Activated CD8-positive, alpha-beta memory T cell treated with anti-CD3 and anti-CD28 coated beads for 1 hour (primary cell): ENCODE data around the gene PRRT2.
"Not testable (repeated sequence)": the region's sequence is repeated elsewhere in the genome, so short reads cannot be mapped to it uniquely, and the experiment has no call there.

Experiments
- DNase-seq, 2 donors: peaks; one replicate each; pipeline ENCODE4 v3.0.0-alpha.2; 2020; ENCODE audit warnings: low read depth in 1 of 2; ENCODE audit errors: extremely low read depth in 1 of 2

PRRT2 gene

DNA sequence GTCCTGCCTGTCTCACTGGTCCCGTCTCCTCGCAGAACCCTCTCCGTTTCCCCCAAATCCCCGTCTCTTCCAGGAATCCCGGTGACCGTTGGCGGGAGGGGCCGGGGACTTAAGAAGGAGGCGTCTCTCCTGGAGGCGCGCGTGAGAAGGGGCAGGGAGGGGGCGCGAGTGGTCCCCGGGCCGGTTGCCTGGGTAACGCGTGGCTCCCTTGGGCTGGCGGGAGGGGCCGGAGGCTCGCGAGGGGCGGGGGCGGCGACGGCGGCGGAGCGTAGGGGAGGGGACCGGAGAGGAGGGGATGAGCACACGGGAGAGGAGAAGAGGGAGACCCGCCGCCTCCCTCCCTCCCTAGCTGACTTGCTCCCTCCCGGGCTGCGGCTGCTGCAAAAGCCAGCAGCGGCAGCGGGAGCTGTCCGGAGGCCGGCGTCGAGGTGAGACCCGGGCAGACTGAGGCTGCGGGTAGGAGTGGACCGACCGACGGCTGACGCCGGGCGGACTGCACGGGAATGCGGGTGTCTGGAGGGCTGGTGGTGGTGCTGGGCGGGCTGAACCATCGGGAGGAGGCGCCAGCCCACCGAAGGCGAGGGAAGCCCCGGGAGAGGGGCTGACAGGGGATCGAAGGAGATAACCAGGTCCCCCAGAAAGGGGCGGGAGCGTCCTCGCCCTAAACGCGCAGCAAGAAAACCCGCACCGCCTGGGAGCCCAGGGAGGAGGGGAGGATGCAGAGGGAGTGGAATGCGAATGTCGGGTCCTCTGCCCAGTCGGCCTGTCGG is at the start of gene PRRT2:
TSS of gene PRRT2 (plus strand) at position 298 of the 770 bp plus-strand sequence. CDS start 862 bp downstream, outside the sequence.
- DNase-seq, result no peak

DNA sequence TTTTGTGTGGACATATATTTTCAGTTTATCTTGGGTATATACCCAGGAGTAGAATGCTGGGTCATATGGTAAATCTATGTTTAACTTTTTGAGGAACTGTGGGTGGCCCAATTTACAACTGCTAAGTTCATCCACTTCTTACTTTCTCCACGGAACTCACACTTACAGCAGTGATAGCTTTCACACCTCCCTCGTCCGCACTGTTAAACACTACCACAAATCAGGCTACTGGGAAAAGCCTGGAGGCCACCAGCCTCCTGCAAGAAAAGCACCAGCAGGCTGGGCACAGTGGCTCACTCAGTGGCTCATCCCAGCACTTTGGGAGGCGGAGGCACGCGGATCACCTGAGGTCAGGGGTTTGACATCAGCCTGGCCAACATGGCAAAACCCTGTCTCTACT is 48.7 kb upstream of the PRRT2 start:
- no peak for DNase-seq

DNA sequence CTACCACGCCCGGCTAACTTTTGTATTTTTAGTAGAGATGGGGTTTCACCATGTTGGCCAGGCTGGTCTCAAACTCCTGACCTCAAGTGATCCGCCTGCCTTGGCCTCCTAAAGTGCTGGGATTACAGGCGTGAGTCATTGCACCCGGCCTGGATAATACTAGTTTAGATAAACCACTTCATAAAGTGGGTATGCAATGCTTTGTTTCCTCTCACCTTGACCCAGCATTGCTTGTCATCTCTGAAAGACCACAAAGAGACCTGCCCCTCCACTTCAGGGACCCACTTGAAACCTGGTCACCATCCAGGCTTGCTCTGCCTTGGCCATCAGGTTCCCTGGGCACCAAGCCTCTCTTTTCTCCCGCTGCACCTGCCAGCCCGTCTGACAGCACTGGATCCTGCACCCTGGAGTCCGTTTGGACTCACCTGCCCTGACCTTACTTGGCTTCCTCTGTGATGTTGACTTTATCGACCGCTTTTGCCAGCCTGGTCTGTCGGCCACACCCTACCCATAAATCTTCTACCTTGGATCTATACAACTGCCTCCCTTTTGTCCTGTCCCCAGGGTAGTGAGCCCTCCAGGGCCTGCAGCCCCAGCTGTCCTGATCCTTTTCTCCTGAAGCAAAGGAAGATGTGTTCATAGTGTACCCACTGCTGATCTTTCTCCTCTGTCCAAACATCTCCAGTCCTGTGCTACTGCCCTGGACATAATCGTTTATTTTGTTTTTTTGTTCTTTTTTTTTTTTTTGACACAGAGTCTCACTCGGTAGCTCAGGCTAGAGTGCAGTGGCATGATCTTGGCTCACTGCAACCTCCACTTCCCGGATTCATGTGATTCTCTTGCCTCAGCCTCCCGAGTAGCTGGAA is 46.6 kb upstream of the PRRT2 start:
- no peak for DNase-seq

DNA sequence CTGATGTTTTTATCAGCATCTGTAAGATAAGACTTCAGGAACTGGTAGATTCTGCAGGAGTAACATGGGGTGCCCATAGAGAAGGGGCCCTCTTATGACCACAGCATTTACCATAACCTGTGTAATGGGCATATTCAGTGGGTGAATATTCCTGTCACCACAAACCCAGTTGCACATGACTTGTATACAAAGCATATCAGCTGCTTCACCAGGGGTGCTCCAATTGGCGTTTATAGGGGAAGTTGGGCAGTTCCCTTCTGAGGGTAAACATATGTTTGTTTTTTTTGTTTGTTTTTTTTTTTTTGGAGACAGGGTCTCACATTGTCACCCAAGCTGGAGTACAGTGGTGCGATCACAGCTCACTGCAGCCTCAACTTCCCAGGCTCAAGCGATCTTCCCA is 45.4 kb upstream of the PRRT2 start:
- DNase-seq, result no peak

DNA sequence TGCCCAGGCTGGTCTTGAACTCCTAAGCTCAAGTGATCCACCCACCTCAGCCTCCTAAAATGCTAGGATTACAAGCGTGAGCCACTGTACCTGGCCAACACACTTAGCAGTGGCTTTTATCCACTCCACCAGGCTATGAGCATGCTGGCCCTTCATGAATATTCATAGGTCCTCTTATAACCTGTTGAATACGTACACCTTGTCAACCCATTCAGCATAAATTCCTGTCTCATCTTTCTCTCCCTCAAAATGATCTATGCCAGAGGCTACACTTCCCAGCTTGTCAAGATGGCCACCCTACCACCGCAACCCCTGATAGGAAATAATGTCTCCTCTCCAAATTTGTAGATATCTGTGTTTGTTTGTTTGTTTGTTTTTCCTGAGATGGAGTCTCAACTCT is 44.9 kb upstream of the PRRT2 start:
- no peak for DNase-seq

DNA sequence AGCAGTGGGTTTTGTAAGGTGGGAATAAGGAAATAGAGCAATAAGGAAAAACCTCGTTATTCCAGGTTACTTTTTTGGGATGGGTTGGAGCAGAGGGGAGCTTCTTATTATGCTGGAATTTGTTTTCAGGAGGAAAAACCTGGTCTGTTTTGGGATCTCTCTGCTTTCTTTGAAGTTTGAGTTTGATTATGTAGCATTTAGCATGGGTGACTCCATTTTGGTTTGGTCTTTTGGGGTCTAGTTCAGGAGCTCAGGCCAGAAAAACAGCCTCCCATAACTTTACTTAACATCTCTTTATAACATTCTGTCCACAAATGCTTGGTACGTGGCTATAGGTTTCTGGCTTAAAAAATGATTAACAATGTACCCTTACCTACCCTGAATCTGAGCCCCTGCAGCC is 42.5 kb upstream of the PRRT2 start:
- DNase-seq, result no peak

DNA sequence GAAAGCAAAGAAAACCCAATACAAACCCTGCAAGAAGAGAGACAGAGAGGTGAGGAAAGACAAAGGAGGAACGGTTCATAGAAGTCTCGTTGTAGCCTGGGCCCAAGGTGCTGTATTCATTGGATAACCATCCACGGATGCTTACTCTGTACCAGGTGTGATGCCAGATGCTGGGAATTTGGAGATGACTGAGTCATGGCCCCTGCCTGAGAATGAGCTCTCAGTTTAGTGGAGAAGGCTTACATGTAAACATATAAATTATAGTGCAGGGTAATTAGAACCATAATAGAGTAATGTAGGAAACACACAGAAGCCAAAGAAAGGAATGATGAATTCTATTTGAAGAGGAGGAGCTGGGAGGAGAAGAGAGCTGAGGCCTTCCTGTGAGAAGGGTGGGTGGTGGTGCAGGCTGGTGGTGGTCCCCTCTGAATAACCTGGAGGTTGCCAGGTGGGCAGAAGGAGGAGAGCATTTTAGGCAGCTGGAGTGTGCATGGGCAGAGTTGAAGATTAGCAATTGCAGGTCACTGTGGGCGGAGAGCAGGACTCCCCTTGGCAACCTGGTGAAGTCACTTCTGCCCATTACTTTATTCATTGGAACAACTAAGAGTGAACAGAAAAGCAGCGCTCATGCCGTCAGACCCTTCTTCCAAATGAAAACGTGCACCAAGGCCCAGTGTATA is 41.6 kb upstream of the PRRT2 start:
- DNase-seq, result no peak

DNA sequence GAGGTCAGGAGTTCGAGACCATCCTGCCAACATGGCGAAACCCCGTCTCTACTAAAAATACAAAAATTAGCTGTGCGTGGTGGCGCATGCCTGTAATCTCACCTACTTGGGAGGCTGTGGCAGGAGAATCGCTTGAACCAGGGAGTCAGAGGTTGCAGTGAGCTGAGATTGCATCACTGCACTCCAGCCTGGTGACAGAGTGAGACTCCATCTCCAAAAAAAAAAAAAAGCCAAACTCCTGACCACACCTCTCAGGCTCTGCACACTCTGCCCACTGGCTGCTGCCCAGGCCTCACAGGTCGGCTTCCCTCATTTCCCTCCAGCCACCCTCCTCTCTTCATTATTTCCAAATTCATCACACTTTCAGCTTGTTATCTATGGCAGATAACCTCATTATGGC is 39.7 kb upstream of the PRRT2 start:
- not testable (repeated sequence) for DNase-seq

DNA sequence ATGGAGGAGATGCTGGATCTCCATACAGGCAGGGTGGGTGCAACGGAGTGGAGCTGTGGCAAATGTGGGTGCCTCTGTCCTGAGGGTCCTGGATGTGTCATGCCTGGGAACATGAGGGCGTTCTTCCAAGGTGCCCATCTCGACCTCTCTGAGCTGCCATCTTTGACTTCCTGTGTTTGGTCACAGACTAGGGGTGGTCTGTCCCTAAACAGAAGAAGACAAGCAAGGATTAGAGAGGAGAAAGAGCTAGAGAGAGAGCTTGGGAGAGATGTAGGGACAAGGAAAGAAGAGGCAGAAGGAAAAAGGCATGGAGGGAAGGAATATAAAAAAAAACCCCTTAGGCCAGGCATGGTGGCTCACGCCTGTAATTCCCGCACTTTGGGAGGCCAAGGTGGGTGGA is 37.3 kb upstream of the PRRT2 start:
- no peak for DNase-seq

DNA sequence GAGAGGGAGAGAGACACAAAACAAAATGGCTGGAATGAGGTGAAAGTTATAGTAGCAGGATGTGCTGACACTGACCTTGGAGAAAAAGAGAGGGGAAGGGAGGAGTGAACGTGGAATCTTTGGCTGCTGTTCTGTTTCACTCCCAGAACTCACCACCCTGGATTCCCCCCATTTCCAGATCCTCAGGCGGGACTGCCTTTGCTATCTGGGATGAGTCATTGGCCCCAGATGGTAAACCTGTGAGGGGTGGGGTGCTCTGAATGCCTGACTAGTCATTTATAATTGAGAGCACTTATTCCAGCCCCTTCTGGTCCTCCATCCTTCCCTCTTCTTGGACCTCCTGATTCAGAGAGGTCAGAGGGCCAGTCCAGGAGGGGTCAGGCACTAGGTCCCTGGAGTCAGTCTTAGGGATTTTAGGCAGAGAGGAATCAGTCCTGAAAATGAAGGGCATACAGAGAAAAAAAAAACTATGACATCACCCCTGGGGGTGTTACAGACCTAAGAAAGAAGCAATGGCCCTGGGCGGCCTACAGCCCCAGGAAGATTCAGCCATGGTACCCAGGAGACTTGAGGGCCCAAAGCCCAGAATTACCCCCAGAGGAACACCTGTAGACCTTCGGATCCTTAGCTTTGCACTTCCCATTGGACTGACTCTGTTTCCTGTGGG is 36.1 kb upstream of the PRRT2 start:
- no peak for DNase-seq

DNA sequence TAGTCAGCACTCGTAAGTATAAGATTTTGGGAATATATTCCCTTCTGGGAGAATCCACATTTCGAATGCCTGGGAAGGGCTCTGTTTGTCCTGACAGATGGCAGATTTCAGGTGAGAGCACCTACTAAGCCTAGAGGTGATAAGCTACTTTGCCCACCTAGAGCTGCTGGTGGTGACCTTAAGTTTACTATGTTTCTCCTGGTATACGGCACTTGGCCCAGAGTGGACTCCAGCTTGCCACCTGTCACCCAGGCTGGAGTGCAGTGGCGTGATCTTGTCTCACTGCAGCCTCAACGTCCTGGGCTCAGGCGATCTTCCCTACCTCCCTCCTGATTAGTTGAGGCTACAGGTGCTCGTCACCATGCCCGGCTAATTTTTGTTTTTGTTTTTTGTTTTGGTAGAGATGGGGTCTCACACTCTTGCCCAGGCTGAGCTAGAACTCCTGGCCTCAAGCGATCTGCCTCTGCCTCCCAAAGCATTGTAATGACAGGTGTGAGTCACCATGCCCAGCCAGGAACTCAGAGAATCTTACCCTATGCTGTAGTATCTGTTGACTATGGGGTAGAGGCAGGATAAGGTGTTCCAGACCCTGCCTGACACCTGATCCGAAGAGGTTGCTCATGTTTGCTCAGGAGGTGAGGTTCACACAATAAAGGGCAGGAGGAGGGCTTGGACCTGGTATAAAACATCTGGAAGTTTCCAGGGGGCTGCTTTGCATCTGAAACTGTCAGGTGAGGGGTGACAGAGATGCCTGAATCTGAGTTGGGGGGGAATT is 34.2 kb upstream of the PRRT2 start, which contains the start of gene ZG16:
TSS of gene ZG16 (plus strand) at position 681 of the 775 bp plus-strand sequence. CDS start 1,011 bp downstream, outside the sequence.
- DNase-seq, result no peak

DNA sequence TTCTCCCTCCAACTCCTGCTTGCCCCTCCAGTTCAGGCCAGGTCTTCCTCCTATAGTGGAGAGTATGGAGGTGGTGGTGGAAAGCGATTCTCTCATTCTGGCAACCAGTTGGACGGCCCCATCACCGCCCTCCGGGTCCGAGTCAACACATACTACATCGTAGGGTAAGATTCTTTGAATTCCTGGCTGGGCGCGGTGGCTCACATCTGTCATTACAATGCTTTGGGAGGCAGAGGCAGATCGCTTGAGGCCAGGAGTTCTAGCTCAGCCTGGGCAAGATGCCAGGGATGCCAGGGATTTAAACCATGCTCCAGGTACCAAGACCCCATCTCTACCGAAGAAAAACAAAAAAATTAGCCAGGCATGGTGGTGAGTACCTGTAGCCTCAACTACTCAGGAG is 32.5 kb upstream of the PRRT2 start:
- no peak for DNase-seq

DNA sequence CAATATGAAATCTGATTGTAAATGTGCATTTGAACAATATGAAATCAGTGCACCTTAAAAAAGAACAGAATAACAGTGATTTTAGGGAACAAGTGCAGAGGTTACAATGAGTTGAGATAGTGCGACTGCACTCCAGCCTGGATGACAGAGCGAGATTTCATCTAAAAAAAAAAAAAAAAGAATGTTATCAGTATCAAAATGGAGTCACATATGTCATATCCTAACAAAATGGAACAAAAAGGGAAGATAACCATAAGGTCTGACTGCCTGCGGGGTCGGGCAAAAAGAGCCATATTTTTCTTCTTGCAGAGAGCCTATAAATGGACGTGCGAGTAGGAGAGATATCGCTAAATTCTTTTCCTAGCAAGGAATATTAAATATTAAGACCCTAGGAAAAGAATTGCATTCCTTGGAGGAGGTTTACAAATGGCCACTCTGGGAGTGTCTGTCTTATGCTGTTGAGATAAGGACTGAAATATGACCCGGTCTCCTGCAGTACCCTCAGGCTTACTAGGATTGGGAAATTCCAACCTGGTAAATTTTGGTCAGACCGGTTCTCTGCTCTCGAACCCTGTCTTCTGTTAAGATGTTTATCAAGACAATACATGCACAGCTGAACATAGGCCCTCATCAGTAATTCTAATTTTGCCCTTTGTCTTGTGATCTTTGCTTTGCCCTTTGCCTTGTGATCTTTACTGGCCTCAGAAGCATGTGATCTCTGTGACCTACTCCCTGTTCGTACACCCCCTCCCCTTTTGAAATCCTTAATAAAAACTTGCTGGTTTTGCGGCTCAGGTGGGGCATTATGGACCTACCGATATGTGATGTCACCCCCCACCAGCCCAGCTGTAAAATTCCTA is 28.7 kb upstream of the PRRT2 start:
- not testable (repeated sequence) for DNase-seq

DNA sequence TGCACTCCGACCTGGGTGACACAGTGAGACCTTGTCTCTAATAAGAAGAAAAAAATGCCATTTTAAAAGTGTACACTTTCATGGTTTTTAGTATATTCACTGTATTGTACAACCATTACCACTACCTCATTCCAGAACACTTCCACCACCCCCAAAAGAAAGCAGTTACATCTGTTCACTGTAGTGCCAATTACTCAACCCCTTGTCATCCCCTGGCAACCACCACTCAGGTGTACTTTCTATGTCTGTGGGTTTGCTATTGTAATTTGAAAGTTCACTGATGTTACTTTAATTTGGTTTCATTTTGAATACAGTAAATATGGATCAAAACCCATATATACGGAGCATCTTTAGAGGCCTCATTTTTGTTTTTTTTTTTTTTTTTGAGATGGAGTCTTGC is 27.8 kb upstream of the PRRT2 start:
- DNase-seq, result no peak

DNA sequence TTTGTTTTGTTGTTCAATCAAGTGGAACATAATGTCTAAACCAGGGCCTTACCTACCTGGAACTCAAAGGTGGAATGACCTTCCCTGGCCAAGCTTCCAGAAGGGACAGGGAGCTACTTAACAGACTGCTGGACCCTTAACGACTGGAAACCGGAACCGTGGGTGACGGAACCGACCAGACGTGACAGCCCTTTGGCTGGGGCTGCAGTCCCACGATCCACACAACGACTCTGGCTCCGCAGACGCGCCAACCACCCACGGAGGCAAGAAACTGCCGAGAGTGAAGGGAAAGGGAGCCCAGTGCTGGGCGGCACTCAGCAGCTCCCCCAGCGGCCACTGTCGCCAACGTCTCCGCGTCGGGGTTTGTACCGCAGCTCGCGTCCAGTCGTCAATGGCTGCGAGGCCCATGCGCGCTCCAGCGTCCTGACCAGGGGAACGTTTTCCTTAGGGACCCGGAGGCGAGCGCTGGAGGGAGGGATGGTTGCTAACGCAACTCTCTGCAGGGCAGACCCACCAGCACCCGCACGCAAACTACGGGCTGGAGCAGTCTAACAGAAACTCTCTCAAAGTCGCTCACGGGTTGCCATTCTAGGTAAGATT is 27.0 kb upstream of the PRRT2 start:
- peak; percentile 37 to 50 for DNase-seq

DNA sequence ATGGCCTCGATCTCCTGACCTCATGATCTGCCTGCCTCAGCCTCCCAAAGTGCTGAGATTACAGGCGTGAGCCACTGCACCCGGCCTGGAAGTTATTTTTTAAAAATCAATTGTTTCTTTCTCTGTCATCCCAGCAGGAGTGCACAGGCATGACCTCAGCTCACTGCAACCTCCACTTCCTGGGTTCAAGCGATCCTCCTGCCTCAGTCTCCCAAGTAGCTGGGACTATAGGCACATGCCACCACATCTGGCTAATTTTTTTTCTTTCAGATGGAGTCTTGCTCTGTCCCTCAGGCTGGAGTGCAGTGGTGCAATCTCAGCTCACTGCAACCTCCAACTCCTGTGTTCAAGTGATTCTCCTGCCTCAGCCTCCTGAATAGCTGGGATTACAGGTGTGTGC is 24.8 kb upstream of the PRRT2 start:
- not testable (repeated sequence) for DNase-seq

DNA sequence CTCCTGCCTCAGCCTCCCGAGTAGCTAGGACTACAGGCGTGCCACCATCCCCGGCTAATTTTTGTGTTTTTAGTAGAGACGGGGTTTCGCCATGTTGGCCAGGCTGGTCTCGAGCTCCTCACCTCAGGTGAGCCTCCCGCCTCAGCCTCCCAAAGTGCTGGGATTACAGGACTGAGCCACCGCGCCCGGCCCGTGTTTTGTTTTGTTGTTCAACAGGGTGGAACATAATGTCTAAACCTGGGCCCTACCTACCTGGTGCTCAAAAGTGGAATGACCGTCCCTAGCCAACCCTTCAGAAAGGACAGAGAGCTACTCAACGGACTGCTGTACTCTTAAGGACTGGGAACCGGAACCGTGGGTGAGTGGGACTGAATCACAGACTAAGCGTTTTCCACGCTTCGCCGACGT is 22.2 kb upstream of the PRRT2 start:
- DNase-seq, result no peak

DNA sequence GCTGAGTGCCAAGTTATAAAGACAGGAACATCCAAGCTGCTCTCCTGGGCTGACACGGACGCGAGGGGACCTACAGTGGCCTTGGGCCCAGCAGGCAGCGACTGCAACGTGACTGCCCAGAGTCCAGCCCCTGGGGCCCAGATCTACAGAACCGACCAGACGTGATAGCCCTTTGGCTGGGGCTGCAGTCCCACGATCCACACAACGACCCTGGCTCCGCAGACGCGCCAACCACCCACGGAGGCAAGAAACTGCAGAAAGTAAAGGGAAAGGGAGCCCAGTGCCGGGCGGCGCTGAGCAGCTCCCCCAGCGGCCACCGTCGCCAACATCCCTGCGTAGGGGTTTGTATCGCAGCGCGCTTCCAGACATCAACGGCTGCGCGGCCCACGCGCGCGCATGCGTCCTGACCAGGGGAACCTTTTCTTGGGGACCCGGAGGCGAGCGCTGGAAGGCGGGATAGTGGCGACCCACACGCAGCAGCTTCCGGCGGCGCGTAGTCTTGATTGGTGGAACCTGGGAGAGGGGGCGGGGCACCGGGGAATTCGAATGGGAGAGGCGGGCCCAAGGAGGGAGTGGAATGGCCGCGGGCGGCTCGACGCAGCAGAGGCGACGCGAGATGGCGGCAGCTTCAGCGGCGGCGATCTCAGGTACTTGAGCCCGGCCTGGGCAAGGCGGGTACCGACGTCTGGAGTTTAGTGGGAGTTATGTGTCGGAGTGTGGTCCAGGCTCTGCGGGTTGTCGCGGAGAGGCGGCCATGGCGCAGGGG is 21.6 kb upstream of the PRRT2 start, which contains the start of gene KIF22:
TSS of gene KIF22 (plus strand) at position 569 of the 766 bp plus-strand sequence. CDS start at position 578, 9 bp downstream.
- DNase-seq, result peak; percentile 99 to 100
